Lung microvascular endothelial cell (primary cell): ENCODE data around the gene CRYBG1. TPM values are rescaled to one million over a fixed set of nuclear protein-coding genes. Genes with fewer than 3 reads are reported as not detected.
A peak's percentile ranks its signal among the peaks of the same experiment; 100 is the strongest.
"Not testable (repeated sequence)": the region's sequence is repeated elsewhere in the genome, so short reads cannot be mapped to it uniquely, and the experiment has no call there.

Experiments used
- DNase-seq, 2 donors: peaks; one replicate each; pipeline versions ENCODE4 v3.0.0 to v3.0.0-alpha.2; 2010; ENCODE audit warnings: low read depth in 2 of 2
- total RNA-seq: library from RNA; depleted of rRNA; stranded (reverse); fragments of >200 nt; gene quantifications from 2 replicates; pipeline ENCODE4 v1.2.1, GENCODE V29; 2014

CRYBG1 gene
- total RNA-seq, 1 donor from 2014 or later, result 5.0 TPM

DNA sequence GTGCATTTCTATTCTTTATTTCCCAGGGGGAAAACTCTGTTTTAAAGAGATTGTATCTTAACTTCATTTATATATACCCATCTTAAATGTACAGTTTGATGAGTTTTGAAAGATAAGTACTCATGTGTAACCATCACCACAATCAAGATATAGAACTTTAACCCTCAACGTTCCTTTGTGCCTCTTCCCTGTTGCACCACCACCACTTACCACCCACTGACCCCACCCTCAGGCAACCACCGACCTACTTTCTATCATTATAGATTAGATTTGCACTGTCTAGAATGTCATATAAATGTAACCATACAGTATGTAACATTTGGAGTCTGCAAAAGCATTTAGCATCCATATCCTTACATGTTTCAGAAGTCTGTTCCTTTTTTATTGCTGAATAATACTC lies 147.8 kb downstream of the CRYBG1 start:
- DNase-seq, result no peak

DNA sequence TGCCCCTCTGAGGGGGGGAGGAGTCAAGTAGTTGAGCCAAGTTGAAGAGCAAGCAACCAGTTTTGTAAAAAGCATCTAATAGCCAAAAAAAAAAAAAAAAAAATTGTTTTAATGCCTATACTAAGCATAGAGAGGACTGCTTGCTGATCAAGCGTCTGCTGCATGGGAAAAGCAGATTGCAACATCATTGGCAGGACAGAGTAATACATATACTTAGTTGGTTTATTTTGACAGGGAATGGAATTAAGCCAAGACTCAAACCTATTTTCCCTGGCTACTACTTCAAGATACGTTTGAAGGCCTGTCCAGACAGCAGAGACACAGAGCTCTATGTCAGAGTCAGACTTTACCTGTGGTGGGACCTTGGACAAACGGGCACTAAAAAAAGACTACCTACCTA lies 148.3 kb downstream of the CRYBG1 start:
- no peak for DNase-seq

DNA sequence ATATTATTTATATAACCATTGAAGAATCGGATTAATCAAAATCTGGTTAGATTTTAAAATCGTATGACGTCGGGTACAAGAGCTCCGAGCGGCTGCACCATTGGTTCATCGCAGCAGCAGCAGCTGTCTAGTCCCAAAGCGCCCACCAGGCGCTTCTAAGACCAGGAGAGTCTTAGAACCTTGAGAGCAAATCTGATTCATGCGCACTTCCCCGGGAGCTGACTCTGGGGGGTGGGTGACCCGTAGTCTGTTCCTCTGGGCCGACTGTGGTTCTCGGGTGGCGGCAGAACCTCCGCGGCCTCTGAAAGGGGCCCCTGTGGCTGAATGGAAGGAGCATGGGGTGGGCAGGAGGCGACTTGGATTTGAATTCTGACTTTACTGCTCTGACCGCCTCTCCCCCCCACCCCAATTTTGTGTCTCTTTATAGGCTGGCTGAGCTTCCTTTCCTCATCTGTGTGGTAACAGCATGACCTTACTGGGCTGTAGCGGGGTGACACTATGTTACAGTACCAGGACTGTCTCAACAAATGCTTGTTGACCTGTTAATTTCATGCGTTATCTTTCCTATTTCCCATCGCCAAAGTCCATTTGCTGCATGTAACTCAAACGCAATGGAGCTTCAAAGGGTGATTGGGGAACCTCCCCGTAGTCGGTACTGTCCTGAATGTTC lies 149.0 kb downstream of the CRYBG1 start:
- DNase-seq, result no peak

DNA sequence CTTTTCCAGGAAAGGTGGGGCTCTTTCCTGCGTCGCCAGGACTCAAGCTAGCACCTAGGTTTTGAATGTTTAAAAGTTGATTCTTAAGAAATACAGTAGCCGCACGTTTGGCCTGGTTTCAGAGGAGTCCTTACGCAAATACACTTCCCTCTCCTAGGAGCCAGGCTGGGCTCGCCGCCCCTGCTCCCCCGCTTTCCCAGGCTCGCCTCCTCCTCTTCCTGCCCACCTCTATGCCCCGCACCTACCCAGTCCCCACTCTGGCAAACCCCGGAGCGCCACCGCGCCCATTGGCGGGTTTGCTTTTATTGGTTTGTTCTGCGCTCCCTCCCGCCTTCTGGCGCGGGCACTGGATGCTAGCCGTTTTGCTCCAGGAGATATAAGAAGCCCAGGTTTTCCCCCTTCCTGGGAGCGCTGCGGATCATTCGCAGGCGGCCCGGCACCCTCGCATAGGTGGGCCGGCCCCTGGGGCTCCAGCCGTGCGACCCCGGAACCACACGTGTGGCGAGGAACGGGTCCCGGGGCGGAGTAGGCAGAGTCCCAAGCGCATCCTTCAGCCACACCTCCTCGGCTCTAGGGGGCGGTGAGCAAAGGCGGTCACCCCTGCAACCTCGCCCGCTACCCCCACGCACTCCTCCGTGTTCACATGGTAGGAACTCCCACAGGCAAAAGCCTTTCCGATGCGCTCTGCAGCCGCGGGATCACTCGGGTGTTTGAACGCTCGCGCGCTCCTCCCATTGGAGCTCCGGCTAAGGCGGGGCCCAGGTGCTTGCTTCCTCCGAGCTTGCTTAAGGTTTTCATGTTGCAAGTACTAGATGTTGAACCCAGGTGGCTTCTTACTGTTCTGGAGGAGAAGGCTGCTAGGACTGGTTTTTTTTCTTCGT lies 149.8 kb downstream of the CRYBG1 start:
- peak in 1 of 2 donors; percentile 20 for DNase-seq

DNA sequence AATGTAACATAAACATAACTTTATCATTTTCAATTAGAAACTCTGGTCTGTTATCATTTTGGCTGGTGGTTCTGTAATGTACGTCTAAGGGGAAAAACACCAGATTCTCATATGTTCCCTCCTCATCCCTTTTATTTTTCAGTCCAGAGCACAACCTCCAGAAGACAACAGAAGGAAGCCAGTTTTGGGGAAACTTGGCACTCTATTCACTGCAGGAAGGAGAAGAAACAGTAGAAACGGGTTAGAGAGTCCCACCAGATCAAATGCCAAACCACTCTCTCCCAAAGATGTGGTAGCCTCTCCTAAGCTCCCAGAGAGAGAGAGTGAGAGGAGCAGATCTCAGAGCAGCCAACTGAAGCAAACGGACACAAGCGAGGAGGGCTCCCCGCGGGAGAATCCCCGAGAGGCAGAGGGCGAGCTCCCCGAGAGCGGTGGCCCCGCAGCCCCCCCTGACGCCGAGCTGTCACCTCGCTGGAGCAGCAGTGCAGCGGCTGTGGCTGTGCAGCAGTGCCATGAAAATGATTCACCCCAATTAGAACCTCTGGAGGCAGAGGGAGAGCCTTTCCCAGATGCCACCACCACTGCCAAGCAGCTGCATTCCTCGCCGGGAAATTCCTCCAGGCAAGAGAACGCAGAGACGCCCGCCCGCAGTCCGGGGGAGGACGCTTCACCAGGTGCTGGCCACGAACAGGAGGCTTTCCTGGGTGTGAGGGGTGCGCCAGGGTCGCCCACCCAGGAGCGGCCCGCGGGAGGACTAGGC lies 151.0 kb downstream of the CRYBG1 start:
- peak; percentile 14 to 37 for DNase-seq

DNA sequence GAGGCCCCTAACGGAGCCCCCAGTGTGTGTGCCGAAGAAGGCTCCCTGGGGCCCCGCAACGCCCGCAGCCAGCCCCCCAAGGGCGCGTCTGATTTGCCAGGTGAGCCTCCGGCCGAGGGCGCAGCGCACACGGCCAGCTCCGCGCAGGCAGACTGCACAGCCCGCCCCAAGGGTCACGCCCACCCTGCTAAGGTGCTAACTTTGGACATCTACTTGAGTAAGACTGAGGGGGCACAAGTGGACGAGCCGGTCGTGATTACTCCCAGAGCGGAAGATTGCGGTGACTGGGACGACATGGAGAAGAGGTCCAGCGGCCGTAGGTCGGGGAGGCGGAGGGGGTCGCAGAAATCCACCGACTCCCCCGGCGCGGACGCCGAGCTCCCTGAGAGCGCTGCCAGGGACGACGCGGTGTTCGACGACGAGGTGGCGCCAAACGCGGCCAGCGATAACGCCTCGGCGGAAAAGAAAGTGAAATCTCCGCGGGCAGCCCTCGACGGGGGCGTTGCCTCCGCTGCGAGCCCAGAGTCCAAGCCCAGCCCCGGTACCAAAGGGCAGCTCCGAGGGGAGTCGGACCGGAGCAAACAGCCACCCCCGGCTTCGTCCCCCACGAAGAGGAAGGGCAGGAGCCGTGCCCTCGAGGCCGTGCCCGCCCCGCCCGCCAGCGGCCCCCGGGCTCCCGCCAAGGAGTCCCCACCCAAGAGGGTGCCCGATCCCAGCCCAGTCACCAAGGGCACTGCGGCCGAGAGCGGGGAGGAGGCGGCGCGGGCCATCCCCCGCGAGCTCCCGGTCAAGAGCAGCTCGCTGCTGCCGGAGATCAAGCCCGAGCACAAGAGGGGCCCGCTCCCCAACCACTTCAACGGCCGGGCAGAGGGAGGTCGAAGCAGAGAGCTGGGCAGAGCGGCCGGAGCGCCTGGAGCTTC lies 151.8 kb downstream of the CRYBG1 start:
- DNase-seq, result peak; percentile 73 to 79

DNA sequence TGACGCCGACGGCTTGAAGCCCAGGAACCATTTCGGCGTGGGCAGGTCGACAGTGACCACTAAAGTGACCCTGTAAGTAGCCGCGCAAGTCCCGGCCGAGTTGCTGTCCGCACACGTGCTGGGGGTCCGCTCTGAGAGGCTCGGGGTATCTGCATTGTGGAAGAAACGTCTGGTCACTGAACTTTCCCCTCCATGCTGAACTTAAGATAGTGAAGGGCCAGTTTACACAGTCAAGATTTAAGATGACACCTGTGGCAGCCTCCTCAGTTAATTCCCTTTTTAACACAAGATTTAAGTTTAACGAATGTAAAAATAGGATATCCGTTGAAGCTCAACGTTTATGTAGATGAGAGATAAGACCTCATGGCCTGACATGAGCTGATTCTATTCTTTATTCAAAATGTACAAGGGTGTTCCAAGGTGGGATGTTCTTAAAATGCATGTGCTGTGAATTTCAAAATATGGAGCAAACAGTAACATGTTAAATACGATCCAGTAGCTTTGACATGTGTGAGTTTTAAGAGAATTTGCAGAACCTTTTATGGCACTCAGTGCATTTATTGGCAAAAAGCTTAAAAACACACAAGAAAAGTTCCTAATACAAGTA lies 152.6 kb downstream of the CRYBG1 start:
- no peak for DNase-seq

DNA sequence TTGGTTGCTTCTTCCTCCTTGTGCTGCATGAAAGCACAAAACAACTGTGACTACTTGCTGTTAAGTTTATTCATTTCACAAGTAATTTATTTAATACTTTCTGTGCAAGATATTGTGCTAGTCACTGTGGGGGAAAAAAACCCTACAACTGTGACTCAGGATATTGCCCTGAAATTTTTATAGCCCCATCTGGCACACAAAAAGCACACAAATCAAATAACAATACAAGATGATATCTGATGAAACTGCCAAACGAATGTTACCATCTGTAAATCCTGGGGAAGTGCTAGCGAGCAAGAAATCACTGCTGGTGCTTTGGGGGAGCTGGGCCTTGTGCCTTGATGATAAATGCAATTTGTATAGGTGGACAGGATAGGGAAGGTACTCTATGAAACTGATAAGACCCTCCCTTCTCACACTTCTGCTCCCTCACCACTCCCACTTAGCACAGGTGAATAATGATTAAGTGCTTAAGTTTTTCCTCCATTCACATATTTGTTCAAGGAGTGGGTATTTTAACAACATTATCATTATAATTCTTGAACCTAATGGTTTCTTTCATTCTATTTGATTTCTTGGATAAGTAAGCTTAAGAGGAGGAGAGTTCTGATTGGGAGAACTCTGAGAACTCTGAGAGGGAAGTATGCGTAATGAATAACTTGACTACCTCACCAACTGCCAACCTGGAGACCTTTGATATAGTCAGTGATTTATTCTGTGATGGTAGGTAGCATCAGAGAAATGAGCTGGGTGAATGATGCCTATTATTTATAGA lies 153.5 kb downstream of the CRYBG1 start:
- DNase-seq, result peak in 1 of 2 donors; percentile 33

DNA sequence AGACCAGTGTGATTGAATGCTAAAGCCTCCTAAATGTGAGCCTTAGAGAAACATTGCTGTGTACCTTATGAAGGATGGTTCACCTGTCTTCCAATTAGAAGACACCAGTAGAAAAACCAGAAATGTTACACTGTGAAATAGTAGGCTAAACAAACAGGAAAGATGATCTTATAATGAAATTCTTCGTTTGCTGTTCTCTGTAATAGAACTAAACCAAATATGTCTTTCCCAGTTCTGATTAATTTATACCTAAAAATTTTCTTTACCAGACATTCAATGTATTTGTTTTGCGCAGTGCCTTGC lies 154.0 kb downstream of the CRYBG1 start:
- no peak for DNase-seq

DNA sequence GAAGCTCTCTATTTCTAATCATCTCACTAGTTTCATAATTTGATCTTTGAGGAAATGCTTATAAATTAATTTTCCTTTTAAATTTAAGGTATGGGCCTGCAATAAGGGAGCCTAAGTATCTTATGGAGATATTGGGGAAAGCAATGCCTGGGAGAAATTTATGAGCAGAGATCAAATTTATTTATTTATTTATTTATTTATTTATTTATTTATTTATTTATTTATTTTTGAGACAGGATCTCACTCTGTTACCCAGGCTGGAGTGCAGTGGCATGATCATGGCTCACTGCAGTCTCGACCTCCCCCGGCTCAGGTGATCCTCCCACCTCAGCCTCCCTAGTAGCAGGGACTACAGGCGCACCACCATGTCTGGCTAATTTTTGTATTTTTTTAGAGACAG lies 155.1 kb downstream of the CRYBG1 start:
- DNase-seq, result not testable (repeated sequence)

DNA sequence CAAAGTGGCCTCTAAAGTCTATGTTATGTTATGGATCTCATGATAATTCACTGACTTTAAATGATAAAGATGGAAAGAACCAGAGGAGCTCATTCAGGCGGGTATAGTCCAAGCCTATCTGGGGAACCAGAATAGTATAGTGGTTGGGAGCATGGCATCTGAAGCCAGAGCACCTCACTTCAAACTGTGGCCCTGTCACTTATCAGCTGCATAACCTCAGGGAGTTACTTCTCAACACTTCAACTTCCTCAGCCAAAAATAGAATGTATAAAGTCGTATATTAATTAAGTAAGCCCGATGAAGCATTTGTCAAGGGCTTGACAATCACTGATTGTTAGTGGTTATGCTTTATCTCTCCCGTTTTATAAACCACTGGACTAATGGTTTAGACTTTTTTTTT lies 156.1 kb downstream of the CRYBG1 start:
- DNase-seq, result no peak

DNA sequence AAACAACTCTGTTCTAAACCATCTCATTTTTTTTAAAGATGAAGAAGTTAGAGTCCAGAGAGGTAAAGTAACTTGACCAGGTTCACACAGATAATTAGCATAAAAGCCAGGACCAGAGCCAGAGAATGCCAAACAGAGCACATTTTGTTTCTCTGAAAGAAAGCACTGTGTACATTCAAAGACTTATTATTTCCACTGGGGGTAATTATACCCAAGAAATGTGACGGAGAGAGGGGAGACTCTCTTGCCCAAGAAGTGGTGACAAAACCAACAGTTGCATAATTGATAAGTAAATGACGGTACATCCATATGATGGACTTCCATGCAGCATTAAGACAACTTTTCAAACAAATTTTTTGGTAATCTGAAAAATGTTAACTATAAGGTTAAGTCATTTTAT lies 157.2 kb downstream of the CRYBG1 start:
- DNase-seq, result no peak

DNA sequence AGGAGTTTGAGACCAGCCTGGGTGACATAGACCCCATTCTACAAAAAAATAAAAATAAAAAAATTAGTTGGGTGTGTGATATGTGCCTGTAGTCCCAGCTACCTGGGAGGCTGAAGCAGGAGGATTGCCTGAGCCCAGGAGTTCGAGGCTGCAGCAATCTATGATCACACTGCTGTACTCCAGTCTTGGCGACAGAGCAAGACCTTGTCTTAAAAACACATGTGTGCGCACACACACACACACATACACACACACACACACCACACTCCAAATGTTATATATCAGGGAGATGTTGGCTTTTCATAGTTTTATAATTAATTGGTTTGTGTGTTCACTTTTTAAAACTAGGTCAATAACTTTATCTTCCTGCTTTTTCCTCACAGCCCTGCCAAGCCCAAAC lies 158.2 kb downstream of the CRYBG1 start:
- DNase-seq, result no peak

DNA sequence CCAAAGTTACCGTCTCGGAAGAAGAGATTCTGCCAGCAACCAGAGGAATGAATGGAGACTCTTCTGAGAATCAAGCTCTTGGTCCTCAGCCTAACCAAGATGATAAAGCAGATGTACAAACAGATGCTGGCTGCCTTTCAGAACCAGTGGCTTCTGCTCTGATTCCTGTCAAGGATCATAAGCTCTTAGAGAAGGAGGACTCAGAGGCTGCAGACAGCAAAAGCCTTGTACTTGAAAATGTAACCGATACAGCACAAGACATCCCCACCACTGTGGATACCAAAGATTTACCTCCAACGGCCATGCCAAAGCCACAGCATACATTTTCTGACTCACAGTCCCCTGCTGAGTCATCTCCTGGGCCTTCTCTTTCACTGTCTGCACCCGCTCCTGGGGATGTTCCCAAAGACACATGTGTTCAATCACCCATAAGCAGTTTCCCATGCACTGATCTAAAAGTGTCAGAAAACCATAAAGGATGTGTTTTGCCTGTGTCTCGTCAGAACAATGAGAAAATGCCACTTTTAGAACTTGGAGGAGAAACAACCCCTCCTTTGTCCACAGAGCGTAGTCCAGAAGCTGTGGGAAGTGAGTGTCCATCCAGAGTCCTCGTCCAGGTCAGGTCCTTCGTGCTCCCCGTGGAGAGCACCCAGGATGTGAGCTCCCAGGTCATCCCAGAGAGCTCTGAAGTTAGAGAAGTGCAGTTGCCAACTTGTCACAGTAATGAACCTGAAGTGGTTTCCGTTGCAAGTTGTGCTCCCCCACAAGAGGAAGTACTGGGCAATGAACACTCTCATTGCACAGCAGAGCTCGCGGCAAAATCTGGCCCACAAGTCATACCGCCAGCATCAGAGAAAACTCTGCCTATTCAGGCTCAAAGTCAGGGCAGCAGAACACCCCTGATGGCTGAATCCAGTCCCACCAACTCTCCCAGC lies 159.2 kb downstream of the CRYBG1 start:
- peak in 1 of 2 donors; percentile 78 for DNase-seq

DNA sequence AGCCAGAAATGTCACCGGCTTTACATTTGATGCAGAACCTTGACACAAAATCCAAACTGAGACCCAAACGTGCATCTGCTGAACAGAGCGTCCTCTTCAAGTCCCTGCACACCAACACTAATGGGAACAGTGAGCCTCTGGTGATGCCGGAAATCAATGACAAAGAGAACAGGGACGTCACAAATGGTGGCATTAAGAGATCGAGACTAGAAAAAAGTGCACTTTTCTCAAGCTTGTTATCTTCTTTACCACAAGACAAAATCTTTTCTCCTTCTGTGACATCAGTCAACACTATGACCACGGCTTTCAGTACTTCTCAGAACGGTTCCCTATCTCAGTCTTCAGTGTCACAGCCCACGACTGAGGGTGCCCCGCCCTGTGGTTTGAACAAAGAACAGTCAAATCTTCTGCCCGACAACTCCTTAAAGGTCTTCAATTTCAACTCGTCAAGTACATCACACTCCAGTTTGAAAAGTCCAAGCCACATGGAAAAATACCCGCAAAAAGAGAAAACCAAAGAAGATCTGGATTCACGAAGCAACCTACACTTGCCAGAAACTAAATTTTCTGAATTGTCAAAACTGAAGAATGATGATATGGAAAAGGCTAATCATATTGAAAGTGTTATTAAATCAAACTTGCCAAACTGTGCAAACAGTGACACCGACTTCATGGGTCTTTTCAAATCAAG lies 160.3 kb downstream of the CRYBG1 start:
- no peak for DNase-seq

DNA sequence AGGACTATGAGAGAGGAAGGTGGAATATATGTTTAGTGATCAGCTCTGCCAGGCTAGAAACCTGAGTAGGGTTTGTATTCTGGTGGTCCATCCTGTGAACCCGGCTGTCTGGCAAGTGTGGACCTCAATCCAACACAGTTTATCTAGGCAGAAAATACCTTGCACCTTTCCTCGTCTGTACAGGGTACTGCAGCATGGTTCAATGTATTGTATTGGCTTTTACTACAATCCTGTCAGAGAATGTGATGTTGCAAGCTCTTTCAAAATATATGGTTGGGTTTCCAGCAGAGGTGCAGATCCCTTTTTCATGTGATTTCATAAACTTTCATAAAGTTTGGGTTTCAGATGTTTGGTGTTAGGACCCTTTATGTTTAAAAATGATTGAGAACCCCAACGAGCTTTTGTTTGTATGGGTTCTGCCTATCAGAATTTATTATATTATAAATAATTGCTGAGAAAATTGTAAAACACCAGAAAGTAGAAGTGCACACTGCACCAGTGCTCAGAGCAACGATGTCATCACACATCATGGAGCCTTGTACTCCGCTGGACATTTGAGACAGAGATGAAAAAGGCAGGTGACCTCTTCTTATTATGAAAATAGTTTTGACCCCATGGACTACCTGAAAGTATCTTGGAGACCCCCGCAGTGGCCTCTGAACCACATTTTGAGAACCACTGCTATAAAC lies 162.2 kb downstream of the CRYBG1 start:
- no peak for DNase-seq

DNA sequence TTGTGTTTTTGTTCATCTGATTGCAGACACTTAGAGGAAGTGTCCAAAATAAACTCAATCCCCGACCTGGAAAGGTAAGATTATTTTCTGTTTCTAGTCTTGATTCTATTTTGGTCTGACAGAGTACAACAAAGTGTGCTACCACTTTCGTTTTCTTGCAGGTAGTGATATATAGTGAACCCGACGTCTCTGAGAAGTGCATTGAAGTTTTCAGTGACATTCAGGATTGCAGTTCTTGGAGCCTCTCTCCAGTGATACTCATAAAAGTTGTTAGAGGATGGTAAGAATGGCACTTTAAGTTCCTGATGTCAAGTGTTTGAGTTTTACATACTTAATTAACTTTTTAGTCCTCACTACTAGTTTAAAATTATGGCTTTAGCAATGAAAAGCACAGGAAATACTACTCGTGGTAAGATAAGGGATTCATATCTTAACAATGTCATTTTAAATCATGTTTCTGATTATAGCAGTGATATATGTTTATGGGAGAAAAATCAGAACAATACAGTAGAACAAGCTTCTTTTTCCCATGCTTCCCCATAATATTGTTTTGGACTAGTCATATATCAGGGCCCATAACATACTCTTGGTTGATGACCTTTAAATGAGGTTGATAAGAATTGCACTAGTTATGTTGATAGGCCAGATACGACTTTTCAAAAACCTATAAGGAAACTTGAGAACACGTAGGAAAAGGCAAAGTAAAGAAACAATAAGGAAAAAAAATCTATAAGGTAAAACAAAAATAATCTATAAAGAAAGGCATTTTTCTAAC lies 164.8 kb downstream of the CRYBG1 start:
- peak in 1 of 2 donors; percentile 57 for DNase-seq
